PC-9 (cell line): ENCODE measurements around the gene CTSF. TPM values are rescaled to one million over a fixed set of nuclear protein-coding genes. Genes with fewer than 3 reads are reported as not detected.

Experiments
- BruUV-seq: library from RNA; stranded (reverse); fragments of 400-500 nt; replicated peaks from 2 replicates; lab custom pipeline; 2021; lab: Mats Ljungman, UMichigan
- CTCF ChIA-PET: fragments of 300-600 bp; sonication (Branson Sonifier 250); formaldehyde crosslinking; loops from one replicate; lab custom pipeline; 2022; ENCODE audit warnings: antibody characterized with exemption; lab: Charles Lee
- POLR2A ChIA-PET: fragments of 300-600 bp; sonication (Branson Sonifier 250); formaldehyde crosslinking; loops from one replicate; lab custom pipeline; 2022; ENCODE audit warnings: antibody characterized with exemption; ENCODE audit not compliant: unreplicated experiment; lab: Charles Lee
- DNase-seq, 2 experiments: peaks; one replicate each; pipeline versions ENCODE4 v3.0.0 to v3.0.0-alpha.2; 2015 to 2022; ENCODE audit warnings: mixed read lengths in 1 of 2
- H2AFZ ChIP-seq: fragments of 200-600 bp; sonication (generic); 2 replicates; pipeline ENCODE4 v1.8.1; 2017; ENCODE audit warnings: antibody characterized with exemption
- H3F3A ChIP-seq: fragments of 200-600 bp; sonication (generic); 2 replicates; pipeline ENCODE4 v1.8.1; 2017; ENCODE audit warnings: antibody characterized with exemption, mild to moderate bottlenecking, low read depth; ENCODE audit not compliant: insufficient read depth
- H3K27ac ChIP-seq: fragments of 200-600 bp; sonication (generic); 2 replicates; pipeline ENCODE4 v1.6.1; 2016; ENCODE audit warnings: mixed run types
- H3K27me3 ChIP-seq: fragments of 200-600 bp; sonication (generic); 2 replicates; pipeline ENCODE4 v1.6.1; 2016; ENCODE audit warnings: low read depth, mixed run types; ENCODE audit not compliant: insufficient read depth
- H3K36me3 ChIP-seq: fragments of 200-600 bp; sonication (generic); 2 replicates; pipeline ENCODE4 v1.6.1; 2016; ENCODE audit warnings: low read depth, mixed run types
- H3K4me1 ChIP-seq: fragments of 200-600 bp; sonication (generic); replicated peaks from 2 replicates; pipeline ENCODE4 v1.6.1; 2016; ENCODE audit warnings: mixed run types; ENCODE audit not compliant: insufficient read depth
- H3K4me2 ChIP-seq: fragments of 200-600 bp; sonication (generic); 2 replicates; pipeline ENCODE4 v1.6.1; 2017; ENCODE audit warnings: mixed run types
- H3K4me3 ChIP-seq: fragments of 200-600 bp; sonication (generic); 2 replicates; pipeline ENCODE4 v1.6.1; 2016; ENCODE audit warnings: mixed run types
- H3K79me2 ChIP-seq: fragments of 200-600 bp; sonication (generic); 2 replicates; pipeline ENCODE4 v1.6.1; 2017; ENCODE audit warnings: low read depth, mixed run types
- H3K9me2 ChIP-seq: fragments of 200-600 bp; sonication (generic); 2 replicates; pipeline ENCODE4 v1.8.1; 2017; ENCODE audit warnings: mild to moderate bottlenecking; ENCODE audit not compliant: insufficient read depth
- H3K9me3 ChIP-seq: fragments of 200-600 bp; sonication (generic); 2 replicates; pipeline ENCODE4 v1.8.1; 2016; ENCODE audit warnings: low read depth; ENCODE audit not compliant: insufficient read depth
- H4K20me1 ChIP-seq: fragments of 200-600 bp; sonication (generic); 2 replicates; pipeline ENCODE4 v1.8.1; 2017; ENCODE audit not compliant: insufficient read depth
- EZH2 ChIP-seq: fragments of 200-600 bp; sonication (generic); IDR thresholded peaks from 2 replicates; pipeline ENCODE4 v1.8.0; 2017; ENCODE audit warnings: antibody characterized with exemption, low read depth
- intact Hi-C: fragments of 100-400 bp; cut with micrococcal nuclease; formaldehyde crosslinking; loops from one replicate; pipeline ENCODE4 v1.10.0; 2022; ENCODE audit not compliant: unreplicated experiment
- total RNA-seq: library from RNA; stranded (reverse); gene quantifications from 2 replicates; pipeline ENCODE4 v1.2.3, GENCODE V29; 2021
- TF ChIP-seq, protein P1 (sequence below): fragments of 200-600 bp; sonication (generic); conservative IDR thresholded peaks from 2 replicates; pipeline ENCODE4 v1.6.1; 2017; ENCODE audit warnings: mixed run types, antibody characterized with exemption, mild to moderate bottlenecking, moderate library complexity

CTSF gene
- total RNA-seq, 1 experiment from 2014 or later, result 34.3 TPM

DNA sequence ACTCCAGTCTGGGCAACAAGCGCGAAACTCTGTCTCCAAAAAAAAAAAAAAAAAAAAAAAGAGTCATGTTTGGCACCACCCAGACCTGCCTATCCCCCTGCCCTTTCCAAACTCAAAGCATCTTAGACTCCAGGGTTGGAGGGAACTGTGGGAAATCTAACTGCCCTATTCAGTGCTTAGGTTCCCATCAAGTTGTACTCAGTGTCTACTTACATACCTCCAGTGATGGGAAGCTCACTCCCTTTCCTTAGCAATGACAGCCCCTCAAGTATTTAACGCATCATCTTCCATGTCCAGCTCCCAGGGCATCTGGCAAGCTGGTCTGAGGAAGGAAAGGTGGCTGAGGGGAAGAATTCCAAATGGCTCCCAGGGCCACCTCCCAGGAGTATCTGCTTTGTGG is 18.7 kb downstream of the CTSF start:
- Histone ChIP-seq H4K20me1 (no peaks in the 10 kb centered on the region), H3K9me3 (no peaks in the 10 kb centered on the region), H3K79me2 (no peaks in the 10 kb centered on the region), H3K4me1 (peaks cover 11% of the 10 kb centered on the region), H3K4me2 (no peak overlapping the region), H3K36me3 (no peaks in the 10 kb centered on the region), H3K27ac (no peak overlapping the region), H3K4me3 (no peak overlapping the region), H3F3A (peaks cover 14% of the 10 kb centered on the region; the same call in 1 of the 2 replicates), H3K27me3 (peaks cover 33% of the 10 kb centered on the region), H2AFZ (no peak overlapping the region), H3K9me2 (no peaks in the 10 kb centered on the region)
- no peak for DNase-seq
- ChIA-PET CTCF (no interaction called here), POLR2A (no interaction called here)
- no TSS peak for BruUV-seq
- intact Hi-C loops, result no loop called here
- no peak for TF ChIP-seq EZH2
- TF ChIP-seq, protein P1, sequence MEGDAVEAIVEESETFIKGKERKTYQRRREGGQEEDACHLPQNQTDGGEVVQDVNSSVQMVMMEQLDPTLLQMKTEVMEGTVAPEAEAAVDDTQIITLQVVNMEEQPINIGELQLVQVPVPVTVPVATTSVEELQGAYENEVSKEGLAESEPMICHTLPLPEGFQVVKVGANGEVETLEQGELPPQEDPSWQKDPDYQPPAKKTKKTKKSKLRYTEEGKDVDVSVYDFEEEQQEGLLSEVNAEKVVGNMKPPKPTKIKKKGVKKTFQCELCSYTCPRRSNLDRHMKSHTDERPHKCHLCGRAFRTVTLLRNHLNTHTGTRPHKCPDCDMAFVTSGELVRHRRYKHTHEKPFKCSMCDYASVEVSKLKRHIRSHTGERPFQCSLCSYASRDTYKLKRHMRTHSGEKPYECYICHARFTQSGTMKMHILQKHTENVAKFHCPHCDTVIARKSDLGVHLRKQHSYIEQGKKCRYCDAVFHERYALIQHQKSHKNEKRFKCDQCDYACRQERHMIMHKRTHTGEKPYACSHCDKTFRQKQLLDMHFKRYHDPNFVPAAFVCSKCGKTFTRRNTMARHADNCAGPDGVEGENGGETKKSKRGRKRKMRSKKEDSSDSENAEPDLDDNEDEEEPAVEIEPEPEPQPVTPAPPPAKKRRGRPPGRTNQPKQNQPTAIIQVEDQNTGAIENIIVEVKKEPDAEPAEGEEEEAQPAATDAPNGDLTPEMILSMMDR, result no peak

DNA sequence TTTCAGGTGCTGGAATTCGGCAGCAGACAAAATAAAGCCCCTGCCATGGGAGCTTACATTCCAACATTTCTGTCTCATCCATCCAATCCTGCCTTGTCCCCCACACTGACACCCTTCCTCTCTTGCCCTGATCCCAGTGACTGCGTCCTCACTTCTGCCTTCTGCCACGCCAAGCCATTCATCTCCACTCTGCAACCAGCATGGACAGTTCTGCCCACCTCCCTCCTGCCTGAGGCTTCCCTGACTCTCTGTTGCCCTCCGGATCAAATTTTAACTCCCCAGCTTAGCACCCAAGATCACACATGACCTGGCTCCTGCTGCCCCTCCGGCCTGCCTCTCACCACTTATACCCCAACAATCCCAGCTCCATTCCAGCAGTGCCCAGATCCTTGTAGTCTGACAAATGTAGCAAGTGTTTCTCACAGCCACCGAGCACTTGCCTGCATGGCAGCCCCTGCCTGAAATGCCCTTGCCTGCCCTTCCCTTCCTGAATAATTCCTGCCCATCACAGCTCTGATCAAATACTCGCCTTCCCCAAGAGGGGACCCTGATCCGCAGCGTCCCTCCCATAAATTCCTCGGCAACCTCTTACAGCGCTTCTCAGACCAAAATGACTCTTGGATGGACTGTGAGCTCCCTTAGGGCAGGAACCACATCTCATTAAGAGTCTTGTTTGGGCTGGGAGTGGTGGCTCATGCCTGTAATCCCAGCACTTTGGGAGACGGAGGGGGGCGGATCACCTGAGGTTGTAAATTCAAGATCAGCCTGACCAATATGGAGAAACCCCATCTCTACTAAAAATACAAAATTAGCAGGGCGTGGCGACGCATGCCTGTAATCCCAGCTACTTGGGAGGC is 19.4 kb downstream of the CTSF start:
- no TSS peak for BruUV-seq
- POLR2A ChIA-PET, result interaction anchor here (0.6 kb wide), 1 partner anchor 14 kb away, joined by 3 read pairs; no protein-coding TSS in a partner anchor

DNA sequence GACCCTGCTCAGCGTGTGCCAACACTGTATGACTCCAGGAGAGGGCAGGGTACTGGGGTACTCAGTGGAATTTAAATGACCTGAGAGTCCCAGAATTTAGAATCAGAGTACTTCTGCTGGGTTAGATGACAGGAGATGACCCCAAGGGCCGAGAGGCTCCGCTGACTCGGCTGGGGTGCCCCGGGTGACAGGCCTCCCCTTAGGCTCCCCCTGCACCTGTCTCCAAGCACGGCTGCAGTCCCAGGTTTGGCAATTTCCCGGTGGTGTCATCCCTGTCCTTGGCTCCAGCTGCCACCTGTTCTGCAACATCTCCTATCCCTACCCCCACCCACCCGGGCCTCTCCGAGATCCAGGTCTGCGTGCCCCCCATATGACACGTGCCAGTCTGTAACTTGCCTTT is 20.4 kb downstream of the CTSF start:
- Histone ChIP-seq H3K4me1 (peaks cover 13% of the 10 kb centered on the region), H4K20me1 (no peaks in the 10 kb centered on the region), H2AFZ (no peak overlapping the region), H3F3A (peaks cover 14% of the 10 kb centered on the region; the same call in 1 of the 2 replicates), H3K79me2 (no peaks in the 10 kb centered on the region), H3K36me3 (no peaks in the 10 kb centered on the region), H3K27ac (no peak overlapping the region), H3K4me2 (no peak overlapping the region), H3K9me2 (no peaks in the 10 kb centered on the region), H3K27me3 (peaks cover 33% of the 10 kb centered on the region), H3K9me3 (no peaks in the 10 kb centered on the region), H3K4me3 (no peak overlapping the region)
- no TSS peak for BruUV-seq
- CTCF ChIA-PET, result no interaction called here
- DNase-seq, result no peak
- POLR2A ChIA-PET, result no interaction called here
- intact Hi-C loops, result no loop called here
- TF ChIP-seq, protein P1, result no peak
- no peak for TF ChIP-seq EZH2

More for the DNA sequence above, 19.4 kb downstream of the CTSF start:
- TF ChIP-seq EZH2, result no peak
- TF ChIP-seq, protein P1, result no peak
- intact Hi-C loops, result no loop called here
- peaks cover 13% of the 10 kb centered on the region for H3K4me1 ChIP-seq
- no peak overlapping the region for H3K27ac ChIP-seq
- no peaks in the 10 kb centered on the region for H3K36me3 ChIP-seq
- no peaks in the 10 kb centered on the region for H4K20me1 ChIP-seq
- no peaks in the 10 kb centered on the region for H3K9me3 ChIP-seq
- no peak overlapping the region for H3K4me2 ChIP-seq
- H2AFZ ChIP-seq, result no peak overlapping the region
- H3K4me3 ChIP-seq, result no peak overlapping the region
- peaks cover 14% of the 10 kb centered on the region; the same call in 1 of the 2 replicates for H3F3A ChIP-seq
- DNase-seq, result no peak
- CTCF ChIA-PET, result no interaction called here
- H3K9me2 ChIP-seq, result no peaks in the 10 kb centered on the region
- no peaks in the 10 kb centered on the region for H3K79me2 ChIP-seq
- peaks cover 33% of the 10 kb centered on the region for H3K27me3 ChIP-seq
